ENCODE results near the gene PRMT2. TPM values are rescaled to one million over a fixed set of nuclear protein-coding genes. Genes with fewer than 3 reads are reported as not detected.

PRMT2 gene
- total RNA-seq, 1 donor from 2014 or later: 75.4 TPM

DNA sequence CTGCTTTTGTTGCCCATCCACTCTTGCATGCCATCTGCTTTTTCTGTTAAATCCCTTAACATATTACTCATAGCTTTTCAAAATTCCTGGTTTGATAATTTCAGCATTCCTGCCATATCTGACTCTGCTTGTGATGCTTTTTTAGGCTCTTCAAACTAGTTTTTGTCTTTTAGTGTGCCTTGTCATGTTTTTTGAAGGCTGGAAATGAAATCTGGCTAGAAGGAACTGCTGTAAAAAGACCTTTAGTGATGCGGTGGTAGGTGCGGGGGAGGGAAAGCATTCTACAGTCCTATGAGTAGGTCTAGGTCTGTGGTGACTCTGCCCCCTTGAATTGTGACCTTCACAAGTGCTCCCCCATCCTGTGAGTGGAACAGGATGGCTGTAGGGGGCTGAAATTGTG, 15.6 kb upstream of the PRMT2 start:
- Mint-ChIP-seq H3K27me3 (ENCODE audit: insufficient read depth, low read depth) (peaks cover 8% of the 10 kb centered on the region), H3K27ac (peak overlapping the region; percentile 29), H3K36me3 (peaks cover 4% of the 10 kb centered on the region), H3K4me3 (no peak overlapping the region), H3K4me1 (peaks cover 43% of the 10 kb centered on the region), H3K9me3 (peaks cover 32% of the 10 kb centered on the region)
- no peaks in the 10 kb centered on the region for H3K79me2 ChIP-seq (ENCODE audit: low read depth)
- H3K4me2 ChIP-seq: no peak overlapping the region
- H3K36me3 ChIP-seq: no peaks in the 10 kb centered on the region
- TF ChIP-seq EZH2 (IDR thresholded peaks at IDR 0.05) (no peak), EZH2phosphoT487 (IDR thresholded peaks at IDR 0.05) (no peak), CTCF (IDR thresholded peaks at IDR 0.05) (no peak)
- H3F3A ChIP-seq (ENCODE audit: low read depth): peaks cover 24% of the 10 kb centered on the region
- no peak overlapping the region for H3K9ac ChIP-seq
- no peak for DNase-seq (ENCODE audit: low spot score)
- no peak overlapping the region for H2AFZ ChIP-seq (replicated peaks)
- no peak overlapping the region for H3K27ac ChIP-seq
- H3K27me3 ChIP-seq: no peaks in the 10 kb centered on the region
- no peaks in the 10 kb centered on the region for H3K9me3 ChIP-seq (ENCODE audit: low read depth)
- no peak overlapping the region for H3K4me3 ChIP-seq
- no peaks in the 10 kb centered on the region for H4K20me1 ChIP-seq (ENCODE audit: low read depth)
- H3K4me1 ChIP-seq: peaks cover 23% of the 10 kb centered on the region

DNA sequence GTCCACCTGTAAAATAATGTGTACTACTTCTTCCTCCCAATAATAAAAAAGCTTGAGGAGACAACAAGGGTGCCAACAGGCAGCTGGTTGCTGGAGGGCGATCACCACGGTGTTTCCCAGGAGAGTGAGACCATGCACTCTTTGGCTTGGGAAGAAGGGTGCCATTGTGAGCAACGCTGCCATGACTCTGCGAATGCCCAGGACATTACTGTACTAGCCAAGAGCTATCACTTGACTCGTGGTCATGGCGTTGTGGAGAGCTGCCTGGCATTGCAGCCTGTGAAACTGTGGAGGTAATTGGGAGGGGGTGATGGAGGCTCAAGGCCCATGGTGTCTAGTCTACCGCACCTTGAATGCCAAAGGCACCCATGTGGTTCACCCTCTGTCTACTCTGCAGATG, 14.6 kb upstream of the PRMT2 start:
- no peak for TF ChIP-seq CTCF (IDR thresholded peaks at IDR 0.05)
- TF ChIP-seq EZH2 (IDR thresholded peaks at IDR 0.05): no peak
- TF ChIP-seq EZH2phosphoT487 (IDR thresholded peaks at IDR 0.05): no peak
- H3K4me3 ChIP-seq: no peak overlapping the region
- H3K9me3 ChIP-seq (ENCODE audit: low read depth): peaks cover 2% of the 10 kb centered on the region
- peaks cover 24% of the 10 kb centered on the region for H3F3A ChIP-seq (ENCODE audit: low read depth)
- H3K27ac Mint-ChIP-seq: peak overlapping the region; percentile 99
- H3K36me3 ChIP-seq: no peaks in the 10 kb centered on the region
- no peak overlapping the region for H2AFZ ChIP-seq (replicated peaks)
- H4K20me1 ChIP-seq (ENCODE audit: low read depth): no peaks in the 10 kb centered on the region
- H3K36me3 Mint-ChIP-seq: peaks cover 4% of the 10 kb centered on the region
- no peak for DNase-seq (ENCODE audit: low spot score)
- no peaks in the 10 kb centered on the region for H3K27me3 ChIP-seq
- H3K4me3 Mint-ChIP-seq: no peak overlapping the region
- no peak overlapping the region for H3K27ac ChIP-seq
- no peaks in the 10 kb centered on the region for H3K79me2 ChIP-seq (ENCODE audit: low read depth)
- H3K4me1 Mint-ChIP-seq: peaks cover 46% of the 10 kb centered on the region
- H3K9ac ChIP-seq: no peak overlapping the region
- peaks cover 15% of the 10 kb centered on the region for H3K27me3 Mint-ChIP-seq (ENCODE audit: insufficient read depth, low read depth)
- H3K4me2 ChIP-seq: no peak overlapping the region
- peaks cover 23% of the 10 kb centered on the region for H3K4me1 ChIP-seq
- H3K9me3 Mint-ChIP-seq: peaks cover 38% of the 10 kb centered on the region

GRCh38 chr21:46621457-46622182, 13.9 kb upstream of the PRMT2 start:
- no peaks in the 10 kb centered on the region for H3K79me2 ChIP-seq (ENCODE audit: low read depth)
- H3K36me3 ChIP-seq: no peaks in the 10 kb centered on the region
- Mint-ChIP-seq H3K4me3 (peak overlapping the region; percentile 59), H3K27ac (peak overlapping the region; percentile 99), H3K27me3 (ENCODE audit: insufficient read depth, low read depth) (peaks cover 19% of the 10 kb centered on the region), H3K36me3 (no peaks in the 10 kb centered on the region), H3K4me1 (peaks cover 43% of the 10 kb centered on the region), H3K9me3 (peaks cover 40% of the 10 kb centered on the region)
- H3F3A ChIP-seq (ENCODE audit: low read depth): peaks cover 24% of the 10 kb centered on the region
- H4K20me1 ChIP-seq (ENCODE audit: low read depth): no peaks in the 10 kb centered on the region
- H3K4me1 ChIP-seq: peaks cover 23% of the 10 kb centered on the region
- TF ChIP-seq EZH2phosphoT487 (IDR thresholded peaks at IDR 0.05): no peak
- no peak for TF ChIP-seq CTCF (IDR thresholded peaks at IDR 0.05)
- TF ChIP-seq EZH2 (IDR thresholded peaks at IDR 0.05): no peak
- no peak overlapping the region for H3K4me3 ChIP-seq
- peak; percentile 18 for DNase-seq (ENCODE audit: low spot score)
- H3K9ac ChIP-seq: no peak overlapping the region
- peak overlapping the region; percentile 67 for H2AFZ ChIP-seq (replicated peaks)
- H3K4me2 ChIP-seq: peak overlapping the region; percentile 58
- no peaks in the 10 kb centered on the region for H3K27me3 ChIP-seq
- peak overlapping the region; percentile 73 for H3K27ac ChIP-seq
- peaks cover 3% of the 10 kb centered on the region for H3K9me3 ChIP-seq (ENCODE audit: low read depth)
